Choroid plexus epithelial cell (primary cell): ENCODE measurements around the gene MYL3.

ENCODE experiments used
- DNase-seq: peaks from one replicate; pipeline ENCODE4 v3.0.0-alpha.2; 2010; ENCODE audit warnings: low read depth
- H3K4me3 ChIP-seq: 2 replicates; pipeline ENCODE4 v1.5.1; 2011; ENCODE audit warnings: low read depth, mild to moderate bottlenecking, control low read depth, low read length, moderate library complexity
- TF ChIP-seq, protein P1 (sequence below): conservative IDR thresholded peaks from 2 replicates; pipeline ENCODE4 v1.5.1; 2011; ENCODE audit warnings: low read depth, mild to moderate bottlenecking, control low read depth, inconsistent platforms, low read length, moderate library complexity

Gene MYL3

DNA sequence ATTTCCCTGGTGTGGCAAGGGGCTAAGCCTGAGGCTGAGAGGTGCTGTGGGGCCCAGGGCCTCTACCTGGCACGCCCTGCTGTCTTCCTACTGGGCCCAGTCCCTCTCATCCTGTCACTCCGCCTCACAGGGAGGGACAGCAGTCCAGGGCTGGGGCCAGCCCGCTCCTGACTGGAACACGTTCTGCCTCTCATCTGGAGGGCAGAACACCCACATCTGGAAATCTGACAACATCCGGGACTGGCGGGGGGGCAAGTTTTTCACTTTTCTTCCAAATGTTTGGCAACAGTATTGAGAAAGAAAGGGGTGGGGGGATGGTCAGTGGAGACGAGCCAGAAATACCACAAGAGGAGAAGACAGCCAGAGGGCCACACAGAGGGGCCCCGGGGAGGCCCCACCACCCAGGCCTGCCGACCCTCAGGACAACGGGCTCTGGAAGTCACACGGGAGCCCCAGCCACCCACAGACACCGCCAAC is 1.8 kb upstream of the MYL3 start:
- H3K4me3 ChIP-seq = no peak overlapping the region
- peak; percentile 70 for DNase-seq
- TF ChIP-seq, protein P1, sequence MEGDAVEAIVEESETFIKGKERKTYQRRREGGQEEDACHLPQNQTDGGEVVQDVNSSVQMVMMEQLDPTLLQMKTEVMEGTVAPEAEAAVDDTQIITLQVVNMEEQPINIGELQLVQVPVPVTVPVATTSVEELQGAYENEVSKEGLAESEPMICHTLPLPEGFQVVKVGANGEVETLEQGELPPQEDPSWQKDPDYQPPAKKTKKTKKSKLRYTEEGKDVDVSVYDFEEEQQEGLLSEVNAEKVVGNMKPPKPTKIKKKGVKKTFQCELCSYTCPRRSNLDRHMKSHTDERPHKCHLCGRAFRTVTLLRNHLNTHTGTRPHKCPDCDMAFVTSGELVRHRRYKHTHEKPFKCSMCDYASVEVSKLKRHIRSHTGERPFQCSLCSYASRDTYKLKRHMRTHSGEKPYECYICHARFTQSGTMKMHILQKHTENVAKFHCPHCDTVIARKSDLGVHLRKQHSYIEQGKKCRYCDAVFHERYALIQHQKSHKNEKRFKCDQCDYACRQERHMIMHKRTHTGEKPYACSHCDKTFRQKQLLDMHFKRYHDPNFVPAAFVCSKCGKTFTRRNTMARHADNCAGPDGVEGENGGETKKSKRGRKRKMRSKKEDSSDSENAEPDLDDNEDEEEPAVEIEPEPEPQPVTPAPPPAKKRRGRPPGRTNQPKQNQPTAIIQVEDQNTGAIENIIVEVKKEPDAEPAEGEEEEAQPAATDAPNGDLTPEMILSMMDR = no peak

DNA sequence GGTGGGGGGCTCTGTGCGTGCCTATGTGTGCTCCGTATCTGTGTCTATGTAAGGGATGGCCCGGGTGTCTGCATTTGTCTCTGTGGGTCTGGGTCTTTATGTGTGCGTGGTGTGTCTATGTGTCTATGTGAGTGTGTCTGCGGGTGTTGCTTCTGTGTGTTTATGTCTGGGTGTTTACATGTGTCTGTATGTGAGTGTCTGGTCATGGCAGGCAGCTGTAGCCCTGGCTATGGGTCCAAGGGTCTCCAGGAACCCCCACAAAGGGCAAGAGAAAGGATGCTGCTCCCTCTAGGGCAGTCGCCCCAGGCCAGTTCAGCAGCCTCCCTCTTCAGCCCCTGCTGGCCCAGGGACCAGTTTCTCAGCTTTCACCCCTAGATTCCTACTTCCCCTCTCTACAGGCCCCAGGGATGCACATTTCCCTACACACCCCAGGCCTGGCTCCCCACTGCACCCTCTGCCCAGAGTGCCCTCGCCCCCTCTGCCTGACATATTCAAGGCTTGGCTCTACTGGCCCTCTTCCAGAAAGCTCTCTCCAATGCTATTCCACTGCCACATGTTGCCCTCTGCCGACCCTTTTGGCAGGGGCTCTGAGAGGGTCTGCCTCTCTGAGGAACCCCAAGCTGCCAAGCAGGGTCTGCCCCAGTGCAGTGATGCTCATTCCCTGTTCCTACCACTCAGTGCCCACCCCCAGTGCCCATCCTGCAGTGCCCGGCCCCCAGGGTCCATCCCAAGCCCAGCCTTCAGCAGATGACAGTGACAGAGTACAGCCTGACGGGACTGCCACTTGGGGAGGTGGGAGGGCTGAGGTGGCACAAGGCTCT is 1.0 kb upstream of the MYL3 start:
- no peak overlapping the region for H3K4me3 ChIP-seq
- TF ChIP-seq, protein P1 = no peak
- DNase-seq = no peak

DNA sequence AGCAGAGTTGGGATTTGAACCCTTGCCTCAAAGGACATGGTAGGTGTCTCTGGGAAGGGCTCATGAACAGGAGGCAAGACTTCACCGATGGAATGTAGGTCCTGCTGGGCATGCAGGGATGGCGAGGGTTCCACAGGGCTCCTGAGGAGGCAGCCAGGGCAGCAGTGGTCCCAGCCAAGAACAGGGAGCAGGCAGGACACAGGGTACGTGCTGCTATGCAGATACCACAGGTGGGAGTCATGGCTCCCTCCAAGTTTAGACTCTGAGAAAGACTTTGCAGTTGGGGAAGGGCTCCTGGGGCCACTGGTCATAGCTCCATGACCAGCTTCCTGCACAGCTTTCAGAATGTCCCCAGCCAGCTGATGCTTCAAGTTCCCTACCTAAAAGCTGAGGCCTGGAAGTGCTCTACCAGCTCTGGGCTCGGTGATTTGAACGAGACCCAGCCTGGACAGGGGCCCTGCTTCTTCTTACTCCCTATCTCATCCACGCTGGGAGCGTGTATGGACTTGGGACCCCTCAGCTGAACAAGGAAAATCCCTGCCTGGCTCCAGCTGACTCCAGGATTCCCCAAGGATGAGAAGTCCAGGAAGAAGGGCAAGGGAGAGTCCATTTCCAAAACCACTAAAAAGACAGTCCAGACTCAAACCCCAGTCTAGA is 747 bp downstream of the MYL3 start:
- no peak overlapping the region for H3K4me3 ChIP-seq
- TF ChIP-seq, protein P1 = no peak
- no peak for DNase-seq

DNA sequence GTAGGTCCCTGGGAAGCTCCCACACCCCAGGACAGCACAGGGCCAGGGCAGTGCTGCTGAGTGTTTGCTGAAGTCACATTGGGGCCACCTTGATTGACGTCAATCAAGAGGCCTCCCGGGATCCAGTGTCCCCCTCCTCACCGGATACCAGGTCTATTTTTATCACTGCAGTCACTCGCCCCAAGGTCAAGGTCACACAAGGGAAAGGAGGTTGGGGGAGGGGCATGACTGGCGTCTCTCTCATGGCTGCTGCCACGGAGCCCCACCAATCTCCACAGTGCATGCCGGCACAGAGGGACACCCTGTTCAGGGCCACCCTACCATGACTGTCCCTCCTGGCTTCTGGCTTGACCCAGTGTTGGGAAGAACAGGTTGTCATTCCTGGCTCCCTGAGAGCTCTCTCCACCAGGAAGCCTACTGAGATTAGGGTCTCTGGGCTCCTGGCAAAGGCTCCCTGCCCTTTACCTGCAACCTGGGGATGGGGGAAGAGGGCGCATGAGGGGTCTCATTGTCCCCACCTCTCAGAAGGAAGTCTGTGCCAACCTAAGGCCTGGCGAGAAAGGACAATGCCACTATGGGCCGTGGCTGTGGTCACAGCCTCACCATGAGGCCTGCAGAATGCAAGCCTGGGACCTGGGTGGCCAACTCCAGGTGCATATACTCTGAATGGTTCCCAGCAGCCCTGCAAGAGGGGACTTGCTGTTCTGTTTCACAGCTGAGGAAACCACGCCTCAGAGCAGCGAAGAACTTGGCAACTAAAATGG is 1.5 kb downstream of the MYL3 start:
- DNase-seq = no peak
- TF ChIP-seq, protein P1 = no peak
- no peak overlapping the region for H3K4me3 ChIP-seq

DNA sequence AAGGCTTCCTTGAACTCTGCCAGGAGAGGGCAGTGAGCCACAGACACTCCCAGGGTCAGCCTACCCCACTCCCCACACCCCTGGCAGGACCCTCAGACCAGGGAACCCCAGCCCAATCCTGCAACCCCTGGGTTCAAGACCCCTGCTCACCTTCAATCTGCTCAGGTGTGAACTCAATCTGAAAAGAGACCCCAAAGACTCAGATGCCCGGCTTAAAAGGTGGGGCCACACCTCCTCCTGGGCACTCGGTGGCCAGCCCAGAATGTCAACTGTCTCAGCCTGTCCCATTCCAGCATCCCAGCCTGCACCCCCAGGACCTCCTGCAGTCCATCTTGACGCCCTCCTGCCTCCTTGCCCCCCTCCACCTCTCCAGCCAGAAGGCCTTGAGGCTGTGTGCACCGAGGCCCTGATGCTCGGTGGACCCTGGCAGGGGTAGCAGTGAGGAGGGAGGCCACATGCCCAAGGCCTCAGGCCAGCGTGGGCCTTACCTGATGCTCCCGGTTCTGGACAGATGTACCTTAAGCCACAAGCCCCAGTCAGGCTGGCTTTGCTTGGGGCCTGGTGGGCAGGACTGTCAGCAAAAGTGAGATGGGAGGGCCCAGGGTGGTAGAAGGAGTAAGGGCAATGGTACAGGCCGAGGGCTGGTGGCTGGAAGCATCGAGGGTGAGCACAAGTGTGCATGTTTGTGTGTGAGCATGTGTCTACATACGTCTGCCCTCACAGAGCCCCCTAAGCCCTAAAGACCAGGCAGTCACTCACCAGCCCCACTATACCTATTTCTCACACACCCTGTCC is 2.2 kb downstream of the MYL3 start:
- DNase-seq = no peak
- H3K4me3 ChIP-seq = no peak overlapping the region
- TF ChIP-seq, protein P1 = no peak

DNA sequence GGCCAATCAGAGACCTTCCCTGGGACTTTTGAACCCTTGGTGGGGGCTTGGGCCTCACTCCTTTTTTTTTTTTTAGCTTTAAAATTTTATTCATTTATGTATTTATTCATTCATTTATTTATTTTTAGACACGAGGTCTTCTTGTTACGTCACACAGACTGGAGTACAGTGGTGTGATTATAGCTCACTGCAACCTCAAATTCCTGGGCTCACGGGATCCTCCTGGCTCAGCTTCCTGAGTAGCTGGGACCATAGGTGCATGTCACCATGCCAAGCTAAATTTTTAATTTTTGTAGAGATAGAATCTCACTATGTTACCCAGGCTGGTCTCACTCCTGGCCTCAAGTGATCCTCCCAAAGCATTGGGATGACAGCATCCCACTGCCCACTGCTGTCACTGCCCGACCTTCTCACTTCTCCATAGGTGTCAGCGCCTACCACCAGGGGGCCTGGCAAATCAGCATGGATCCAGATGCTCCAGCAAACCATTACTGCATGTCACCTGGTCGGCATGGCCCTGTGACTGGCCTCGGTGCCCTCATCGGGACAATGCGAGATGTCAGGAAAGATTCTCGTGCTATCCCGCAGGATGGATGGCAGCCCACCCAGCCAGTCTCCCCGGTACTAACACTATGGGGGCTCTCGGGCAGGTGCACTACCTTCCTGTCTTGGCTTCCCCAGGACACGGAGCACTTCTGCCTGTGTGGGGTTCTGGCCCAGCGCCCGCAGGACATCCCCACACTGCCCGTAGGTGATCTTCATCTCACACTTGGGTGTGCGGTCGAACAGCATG is 3.0 kb downstream of the MYL3 start:
- TF ChIP-seq, protein P1 = peak; percentile 48
- no peak overlapping the region for H3K4me3 ChIP-seq
- DNase-seq = no peak
